GM18907 (cell line): Measurements from ENCODE around the gene GFPT1.

Source experiments
- ATAC-seq: cut with Tn5 transposase; IDR thresholded peaks from one replicate; pipeline ENCODE4 v1.9.1; 2021; ENCODE audit warnings: mild to moderate bottlenecking, moderate library complexity; ENCODE audit not compliant: unreplicated experiment

The GFPT1 gene

DNA sequence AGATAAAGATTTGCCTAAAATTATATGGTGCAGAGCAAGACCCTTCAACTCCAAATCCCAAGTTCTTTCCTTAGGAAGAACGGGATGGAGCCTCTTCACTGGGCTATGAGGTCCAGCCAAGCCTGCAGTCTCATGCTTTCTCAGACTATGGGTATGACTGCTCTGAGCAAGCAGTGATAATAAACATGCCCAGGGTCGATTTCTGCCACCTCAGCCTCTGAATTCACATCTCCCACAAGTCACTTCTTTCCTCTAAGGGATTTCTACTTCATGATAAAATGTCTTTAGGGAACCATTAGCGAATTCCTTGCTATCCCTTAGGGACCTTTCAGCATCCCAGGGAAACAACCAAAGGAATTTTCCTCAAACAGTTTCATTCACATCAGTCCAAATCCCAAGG, 94.8 kb downstream of the GFPT1 start:
- ATAC-seq = no peak

DNA sequence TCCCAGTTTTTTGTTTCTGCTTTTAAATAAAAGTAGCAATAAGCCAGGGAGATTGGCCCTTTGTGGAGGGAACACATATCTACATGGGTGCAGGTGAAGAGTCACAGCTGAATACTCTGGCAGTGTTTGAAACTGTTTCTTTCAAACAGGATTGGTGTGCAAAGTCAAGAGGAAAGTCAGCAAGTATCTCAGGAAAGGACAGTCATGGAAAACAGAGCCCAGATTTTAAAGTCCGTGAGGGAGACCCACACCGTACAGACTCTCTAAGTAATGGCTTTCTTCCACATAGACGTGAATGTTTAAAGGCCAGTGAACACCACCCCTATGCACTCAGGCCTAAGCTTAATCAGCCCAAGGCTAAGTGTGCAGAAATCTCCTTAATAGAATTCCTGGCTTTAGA, 95.3 kb downstream of the GFPT1 start:
- ATAC-seq = no peak

DNA sequence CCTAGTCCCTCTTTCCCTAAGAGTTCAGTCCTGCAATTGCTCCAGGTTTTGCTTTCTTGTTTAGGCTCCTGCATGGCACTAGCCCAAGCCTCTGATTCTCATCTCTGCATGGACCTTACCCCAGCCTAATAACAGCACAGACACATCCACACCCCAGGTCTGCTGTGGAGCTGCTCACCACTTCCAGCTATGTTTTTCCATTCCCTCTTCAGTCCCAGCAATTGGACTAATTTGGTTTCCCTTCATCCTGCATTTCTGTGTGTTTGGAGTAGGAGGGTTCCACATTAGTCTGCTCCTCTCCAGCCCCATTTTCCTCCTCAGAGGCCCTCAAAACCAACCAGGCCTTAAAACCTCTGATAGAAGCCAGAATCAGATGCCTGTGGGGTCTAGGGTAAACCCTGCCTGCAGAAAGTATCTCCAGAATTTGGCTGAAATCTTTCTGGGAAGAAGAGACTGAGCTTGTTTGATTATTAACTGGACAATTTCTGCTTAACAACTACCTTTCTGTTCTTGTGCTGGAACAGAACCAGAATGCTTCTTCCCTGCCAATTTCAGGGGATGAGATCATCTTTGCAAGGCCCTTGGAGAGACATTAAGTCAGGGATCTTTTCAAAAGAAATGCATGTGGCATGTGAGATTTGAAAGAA, 95.9 kb downstream of the GFPT1 start:
- no peak for ATAC-seq

DNA sequence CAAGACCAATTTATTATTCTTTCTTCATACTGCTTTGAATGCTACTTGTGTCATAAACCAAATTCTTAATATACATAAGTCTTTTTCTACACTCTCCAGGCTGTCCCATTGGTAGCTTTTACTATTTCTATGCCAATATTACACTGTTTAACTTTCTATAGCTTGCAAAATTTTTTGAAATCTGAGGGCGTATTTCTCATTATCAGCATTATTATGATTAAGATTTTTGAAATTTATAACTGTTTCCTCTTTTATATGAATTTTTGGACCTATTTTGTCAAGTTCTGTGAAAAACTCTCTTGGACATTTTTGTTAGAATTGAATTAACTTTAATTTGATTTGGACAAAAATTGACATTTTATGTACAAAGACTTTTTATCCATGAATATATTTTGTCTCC, 98.6 kb downstream of the GFPT1 start:
- no peak for ATAC-seq

DNA sequence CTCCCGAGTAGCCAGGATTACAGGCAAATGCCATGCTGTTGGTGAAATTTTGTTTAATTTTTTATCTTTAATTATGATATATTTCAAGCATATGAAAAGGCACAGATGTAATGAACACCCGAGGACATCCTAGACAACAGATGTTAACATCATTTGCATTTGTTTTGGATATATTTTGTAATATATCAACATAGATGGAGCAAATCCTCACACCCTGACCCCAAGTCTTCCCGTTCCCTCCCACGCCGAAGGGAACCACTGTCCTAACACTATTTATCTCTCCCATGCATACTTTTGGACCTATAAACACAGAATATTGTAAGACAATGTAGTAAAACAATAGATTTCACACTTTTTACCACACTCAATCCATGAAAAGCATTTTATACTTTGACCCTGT, 99.5 kb downstream of the GFPT1 start:
- no peak for ATAC-seq

DNA sequence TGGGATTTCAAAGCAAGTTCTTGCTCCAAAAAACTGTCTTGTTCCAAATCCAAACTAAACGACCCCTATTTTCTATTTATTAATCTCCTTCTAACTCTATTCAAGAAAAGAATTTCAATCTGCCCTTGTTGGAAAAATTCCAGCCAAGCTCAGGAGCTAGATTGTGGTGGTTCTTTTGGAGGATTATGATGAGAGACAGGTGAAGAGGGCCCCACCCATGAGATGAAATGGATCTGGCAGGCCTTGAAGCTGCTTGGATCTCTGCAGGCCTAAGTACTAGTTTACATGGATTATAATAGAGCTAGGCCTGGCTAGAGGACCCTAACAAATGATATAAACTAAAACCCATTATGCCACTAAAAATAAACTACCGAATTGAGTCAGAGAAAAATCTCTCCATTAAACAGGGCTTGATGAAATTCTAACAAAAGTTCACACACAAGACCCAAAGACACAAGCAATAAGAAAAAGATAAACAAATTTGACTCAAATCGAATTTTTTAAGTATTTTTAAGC, 101.6 kb downstream of the GFPT1 start:
- no peak for ATAC-seq

DNA sequence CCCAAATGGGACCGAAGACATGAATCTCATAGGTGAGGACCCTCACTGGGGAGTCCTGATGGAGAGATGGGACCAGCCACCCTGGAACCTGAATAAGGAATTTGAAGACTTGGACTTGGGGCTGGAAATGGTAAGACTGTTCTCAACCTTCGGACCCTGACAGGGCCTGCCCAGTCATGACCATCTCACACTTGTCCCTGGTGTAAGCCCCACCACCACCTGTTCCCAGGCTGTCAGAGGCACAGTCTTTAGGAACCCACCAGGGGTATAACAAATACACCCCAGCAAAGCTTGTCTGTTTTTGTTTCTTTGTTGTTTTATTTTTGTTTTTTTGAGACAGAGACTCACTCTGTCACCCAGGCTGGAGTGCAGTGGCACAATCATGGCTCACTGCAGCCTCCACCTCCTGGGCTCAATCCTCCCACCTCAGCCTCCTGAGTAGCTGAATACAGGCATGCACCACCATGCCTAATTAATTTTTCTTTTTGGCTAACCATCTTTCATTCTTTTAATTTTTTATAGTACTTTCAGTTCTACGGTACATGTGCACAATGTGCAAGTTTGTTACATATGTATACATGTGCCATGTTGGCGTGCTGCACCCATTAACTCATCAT, 106.1 kb downstream of the GFPT1 start:
- ATAC-seq = no peak

DNA sequence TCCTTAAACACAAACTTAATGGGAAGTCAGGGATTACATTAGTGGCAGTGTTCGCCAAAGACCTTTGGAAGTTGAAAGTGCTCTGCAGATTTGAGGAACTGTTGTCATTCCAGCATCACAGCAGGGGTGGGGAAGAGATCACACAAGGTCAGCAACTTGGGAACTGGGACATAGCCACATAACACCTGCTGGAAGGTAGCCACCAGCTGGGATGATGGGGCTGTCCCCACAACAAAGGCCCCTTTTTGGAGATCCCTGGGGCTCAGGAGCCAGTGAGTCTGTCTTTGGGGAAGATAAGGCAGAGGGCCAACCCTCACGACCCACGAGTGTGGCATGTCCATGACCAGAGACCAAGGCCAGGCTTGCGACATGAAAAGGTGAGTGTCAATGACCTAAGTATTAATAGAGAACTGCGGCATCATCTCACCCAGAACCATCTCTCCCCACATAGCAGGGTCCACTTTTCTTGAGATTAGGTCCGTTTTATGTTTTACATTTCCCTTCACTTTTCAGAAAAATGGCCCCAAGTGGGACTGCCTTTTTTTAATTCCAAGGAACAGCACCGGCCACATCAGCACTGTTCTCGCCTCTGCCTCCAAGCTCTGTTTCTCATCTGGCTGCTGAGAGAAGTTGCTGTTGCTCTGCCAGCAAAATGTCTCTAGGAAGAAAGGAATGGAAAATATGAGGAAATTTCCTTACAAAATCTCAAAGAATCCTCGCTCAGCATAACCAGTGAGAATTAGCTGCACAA, 106.9 kb downstream of the GFPT1 start:
- no peak for ATAC-seq

DNA sequence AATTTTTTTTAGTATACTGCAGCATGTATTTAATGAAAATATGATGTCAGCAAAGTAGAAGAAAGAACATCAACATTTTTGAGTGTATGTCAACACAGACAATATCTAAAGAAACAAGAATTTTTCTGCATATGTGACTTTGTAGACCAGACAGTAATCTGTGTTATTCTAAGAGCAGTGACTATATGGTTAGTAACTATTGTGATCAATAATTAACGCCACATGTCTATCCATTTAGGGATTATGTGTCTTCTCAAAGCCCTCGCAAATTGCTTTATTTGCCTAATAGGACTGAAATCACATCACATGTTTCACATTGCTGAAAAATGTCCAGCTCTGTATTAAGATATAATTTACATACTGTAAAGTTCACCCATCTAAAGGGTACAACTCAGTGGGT, 107.8 kb downstream of the GFPT1 start:
- ATAC-seq = no peak

DNA sequence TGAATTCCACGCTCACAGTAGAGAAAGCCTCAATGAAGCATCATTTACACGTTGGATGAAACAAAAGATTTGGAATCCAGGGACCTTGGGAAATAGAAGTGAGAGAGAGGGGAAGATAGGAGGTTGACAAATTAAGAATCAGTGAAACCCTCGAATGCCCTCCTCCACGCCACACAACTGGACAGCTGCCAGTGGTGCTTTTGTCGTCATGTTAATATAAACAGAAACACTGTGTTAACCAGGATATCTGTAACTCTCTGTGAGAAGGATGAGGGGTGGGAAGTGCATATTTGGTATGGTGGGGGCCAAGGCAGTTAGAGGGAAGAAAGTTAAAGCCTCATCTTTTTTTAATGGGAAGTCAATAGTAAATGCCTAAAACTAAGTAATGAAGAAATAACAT, 108.7 kb downstream of the GFPT1 start:
- no peak for ATAC-seq

DNA sequence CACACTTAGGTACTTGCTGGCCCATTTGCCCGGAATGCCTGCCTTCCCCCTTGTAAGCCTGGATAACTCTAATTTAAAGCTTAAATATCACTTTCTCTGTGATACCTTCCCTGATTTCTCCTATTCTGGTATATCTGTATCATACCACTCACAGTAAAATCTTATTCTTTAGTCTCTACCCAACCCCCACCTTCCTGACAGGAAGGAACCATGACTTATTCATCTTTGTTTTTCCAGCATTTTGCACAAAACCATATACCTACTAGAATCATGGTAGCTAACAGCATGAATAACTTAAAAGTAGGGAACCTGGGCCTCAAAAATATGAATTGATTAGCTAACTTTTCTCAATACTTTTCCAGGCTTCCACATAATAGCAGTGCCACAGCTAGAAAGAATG, 111.5 kb downstream of the GFPT1 start:
- no peak for ATAC-seq

DNA sequence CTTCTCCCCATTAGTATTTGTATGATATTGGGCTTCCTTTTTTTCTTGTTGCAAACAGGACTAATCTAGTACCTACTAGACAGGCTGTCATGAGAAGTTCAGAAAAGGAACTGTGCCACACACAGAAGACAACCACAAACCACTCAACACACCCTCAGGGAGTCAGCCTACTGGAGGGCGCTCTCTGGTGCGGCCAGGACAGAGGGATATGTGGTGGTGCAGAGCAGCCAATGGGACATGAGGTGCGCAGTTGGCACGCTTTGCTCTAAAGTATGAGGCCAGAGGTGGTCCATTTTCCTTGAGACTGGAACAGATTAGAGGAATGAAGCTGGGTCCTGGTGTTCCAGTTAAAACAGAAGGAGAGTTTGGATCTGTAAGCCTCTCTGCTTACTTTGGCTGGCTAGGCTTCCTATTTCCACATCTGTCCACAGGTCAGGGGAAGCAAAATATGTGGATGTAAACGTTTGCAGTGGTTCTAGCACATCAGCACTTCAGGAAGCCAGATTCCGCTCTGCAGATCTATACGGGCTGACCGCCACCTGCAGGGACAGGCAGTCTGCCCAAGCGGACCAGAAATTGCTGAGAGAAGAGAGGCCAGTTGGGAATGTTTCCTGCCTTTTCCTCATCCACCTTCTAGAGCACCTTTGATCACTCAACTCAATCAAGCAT, 114.1 kb downstream of the GFPT1 start:
- ATAC-seq = no peak

DNA sequence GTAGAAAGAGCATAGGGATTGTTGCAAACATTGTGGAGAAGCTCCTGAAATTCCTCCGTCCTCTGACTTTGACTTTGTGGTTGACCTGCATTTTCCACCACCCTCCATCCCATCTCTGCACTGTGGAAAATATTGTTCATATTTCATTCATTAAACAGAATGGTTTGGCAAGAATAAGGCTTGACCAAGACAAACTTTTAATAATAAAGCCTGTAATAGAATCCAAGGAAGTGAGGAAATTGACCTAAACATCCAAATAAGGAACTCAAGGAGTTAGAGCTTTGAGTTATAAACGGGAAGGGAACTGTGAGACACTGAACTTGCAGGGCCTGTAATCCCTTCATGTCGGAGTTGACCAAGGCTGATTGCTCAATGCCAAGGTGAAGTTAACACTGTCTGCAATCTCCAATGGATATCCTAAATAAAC, 115.2 kb downstream of the GFPT1 start:
- ATAC-seq = no peak
